ENCODE measurements around the gene CCDC85C.

The CCDC85C gene

GRCh38 chr14:99510556-99511139, 93.4 kb downstream of the CCDC85C start:
- no peak for DNase-seq (ENCODE audit: low read depth in 2 of 2)

GRCh38 chr14:99509871-99510555, 94.0 kb downstream of the CCDC85C start:
- no peak for DNase-seq (ENCODE audit: low read depth in 2 of 2)

GRCh38 chr14:99508896-99509629, 94.9 kb downstream of the CCDC85C start:
- DNase-seq (ENCODE audit: low read depth in 2 of 2), result no peak

GRCh38 chr14:99507860-99508640, 96.0 kb downstream of the CCDC85C start:
- DNase-seq (ENCODE audit: low read depth in 2 of 2), result no peak

GRCh38 chr14:99506276-99506675, 97.7 kb downstream of the CCDC85C start:
- DNase-seq (ENCODE audit: low read depth in 2 of 2), result no peak

- DNase-seq (ENCODE audit: low read depth in 2 of 2), result no peak
Observed at GRCh38 chr14:99505089-99505488, 98.9 kb downstream of the CCDC85C start.

GRCh38 chr14:99503848-99504453, 100.1 kb downstream of the CCDC85C start:
- no peak for DNase-seq (ENCODE audit: low read depth in 2 of 2)

GRCh38 chr14:99502989-99503421, 101.0 kb downstream of the CCDC85C start:
- DNase-seq (ENCODE audit: low read depth in 2 of 2), result no peak

- no peak for DNase-seq (ENCODE audit: low read depth in 2 of 2)
Observed at GRCh38 chr14:99497894-99498293, 106.1 kb downstream of the CCDC85C start.

GRCh38 chr14:99497341-99497740, 106.7 kb downstream of the CCDC85C start:
- DNase-seq (ENCODE audit: low read depth in 2 of 2), result no peak

- DNase-seq (ENCODE audit: low read depth in 2 of 2), result no peak
Observed at GRCh38 chr14:99484106-99484505, 119.9 kb downstream of the CCDC85C start.

GRCh38 chr14:99481745-99482099, 122.3 kb downstream of the CCDC85C start:
- DNase-seq (ENCODE audit: low read depth in 2 of 2), result no peak

- DNase-seq (ENCODE audit: low read depth in 2 of 2), result peak; percentile 99 to 100
Observed at GRCh38 chr14:99480917-99481744, 122.9 kb downstream of the CCDC85C start, which contains the start of gene CCNK. TSS of gene CCNK (plus strand) at chr14:99481409. CDS start at chr14:99492678, 11,269 bp downstream.

GRCh38 chr14:99479906-99480869, 123.8 kb downstream of the CCDC85C start, which contains the start of gene SETD3:
TSS of gene SETD3 (minus strand) at chr14:99480859. CDS start at chr14:99465805, 15,054 bp downstream.
- peak; percentile 9 to 19 for DNase-seq (ENCODE audit: low read depth in 2 of 2)

- no peak for DNase-seq (ENCODE audit: low read depth in 2 of 2)
Observed at GRCh38 chr14:99479160-99479905, 124.7 kb downstream of the CCDC85C start.

- DNase-seq (ENCODE audit: low read depth in 2 of 2), result no peak
Observed at GRCh38 chr14:99478128-99478527, 125.9 kb downstream of the CCDC85C start.

- no peak for DNase-seq (ENCODE audit: low read depth in 2 of 2)
Observed at GRCh38 chr14:99476864-99477263, 127.1 kb downstream of the CCDC85C start.

GRCh38 chr14:99475660-99476059, 128.3 kb downstream of the CCDC85C start:
- DNase-seq (ENCODE audit: low read depth in 2 of 2), result no peak

GRCh38 chr14:99475179-99475578, 128.8 kb downstream of the CCDC85C start:
- no peak for DNase-seq (ENCODE audit: low read depth in 2 of 2)
